Psoas muscle (tissue), 8 donors: ENCODE data around the gene MAML3. TPM values are rescaled to one million over a fixed set of nuclear protein-coding genes. Genes with fewer than 3 reads are reported as not detected.
A peak's percentile ranks its signal among the peaks of the same experiment; 100 is the strongest.

Source experiments
- ATAC-seq, 4 donors: fragments of 200-7000 bp; cut with Tn5 transposase; one replicate each; pipeline ENCODE4 v1.9.1; 2020; ENCODE audit warnings: moderate library complexity in 3 of 4, mild to moderate bottlenecking in 2 of 4
- DNase-seq, 2 donors: peaks; one replicate each; pipeline ENCODE4 v3.0.0-alpha.2; 2020
- H3K27ac ChIP-seq: fragments of 200-600 bp; one replicate; pipeline ENCODE4 v1.8.0; 2022
- H3K27me3 ChIP-seq, 3 donors: fragments of 200-600 bp in 1 of 3; one replicate each; pipeline versions ENCODE4 v1.6.1 to v1.8.0; 2013 to 2022; ENCODE audit warnings: low read length in 2 of 3, mild to moderate bottlenecking in 2 of 3, moderate library complexity in 1 of 3; ENCODE audit not compliant: insufficient read depth in 3 of 3
- H3K36me3 ChIP-seq, 2 donors: fragments of 200-600 bp in 1 of 2; one replicate each; pipeline versions ENCODE4 v1.6.1 to v1.8.0; 2013 to 2022; ENCODE audit warnings: low read depth in 1 of 2, mild to moderate bottlenecking in 1 of 2, moderate library complexity in 1 of 2; ENCODE audit not compliant: insufficient read depth in 1 of 2
- H3K4me1 ChIP-seq: fragments of 200-600 bp; one replicate; pipeline ENCODE4 v1.8.0; 2022
- H3K4me3 ChIP-seq: fragments of 200-600 bp; one replicate; pipeline ENCODE4 v1.8.0; 2022; ENCODE audit warnings: mild to moderate bottlenecking
- H3K9me3 ChIP-seq: fragments of 200-600 bp; one replicate; pipeline ENCODE4 v1.8.0; 2022
- CTCF ChIP-seq: fragments of 200-600 bp; IDR thresholded peaks from one replicate; pipeline ENCODE4 v1.8.0; 2022; ENCODE audit warnings: antibody characterized with exemption
- WGBS, 3 donors: extraction: QIAGEN DNeasy Blood & Tissue Kit; methylation state at CpG; one replicate each; pipeline versions ENCODE4 v1.1.6 to v1.1.7; 2013; 5-methylcytosine and 5-hydroxymethylcytosine counted together
- intact Hi-C, 2 donors: fragments of 100-400 bp; cut with DNase I; formaldehyde crosslinking; loops; one replicate each; pipeline versions ENCODE4 v1.11.0 to v1.14.2; 2022
- polyA plus RNA-seq, 3 donors: library from polyadenylated mRNA; stranded (reverse); fragments of 200-250 nt; gene quantifications; one replicate each; pipeline ENCODE4 v1.2.3, GENCODE V29; 2013
- total RNA-seq, 4 donors: library from RNA; stranded (reverse); fragmentation: NEBNext Ultra II Directional in 2 of 4; extraction: Animal tissue kit (Norgen Biotek cat#: 25700) in 2 of 4; gene quantifications; one replicate each; pipeline versions ENCODE4 v1.2.1 to v1.2.4, GENCODE V29; 2021 to 2023
- donor health status: healthy with polysubstance abuse.
- donor health status: DM: no; HTN: no; CAD: no; lungs with moderate emphysema.
- donor health status: Bipolar disorder and iron deficiency.
- donor health status: healthy.
- donor health status: DM: yes; HTN: yes; CAD: no.
- donor health status: DM: no; HTN: no; CAD: no.
- donor health status: DM: no; HTN: no; CAD: no.
- donor health status: DM: yes; HTN: yes; CAD: no.

The MAML3 gene
- total and polyA plus RNA-seq, 7 donors = 0.43 to 2.7 (median 0.74) TPM

- DNase-seq = no peak
- no peak overlapping the region for H3K4me3 ChIP-seq
- no peak for TF ChIP-seq CTCF
- WGBS, 3 donors = 73 to 77% (median 74%) methylated on average over 6 of the region's 6 CpGs
- ATAC-seq = no peak
- H3K9me3 ChIP-seq = no peaks in the 10 kb centered on the region
- H3K27me3 ChIP-seq = no peaks in the 10 kb centered on the region
- H3K4me1 ChIP-seq = peaks cover 37% of the 10 kb centered on the region
- intact Hi-C loops = loop anchor here in 1 of 2 donors (5.0 kb wide), 1 partner anchor 572 kb away; no protein-coding TSS in a partner anchor
- H3K27ac ChIP-seq = no peak overlapping the region
- peaks cover 0 to 12% of the 10 kb centered on the region in 2 donors for H3K36me3 ChIP-seq
Measured at GRCh38 chr4:139669890-139670289, 484.1 kb downstream of the MAML3 start.

GRCh38 chr4:139669335-139669734, 484.6 kb downstream of the MAML3 start:
- DNase-seq = no peak
- Histone ChIP-seq H3K36me3 (peaks cover 0 to 12% of the 10 kb centered on the region in 2 donors), H3K4me3 (no peak overlapping the region), H3K27me3 (no peaks in the 10 kb centered on the region), H3K27ac (no peak overlapping the region), H3K4me1 (peaks cover 41% of the 10 kb centered on the region), H3K9me3 (no peaks in the 10 kb centered on the region)
- 72 to 89% (median 82%) methylated on average over 6 of the region's 6 CpGs for WGBS, 3 donors
- intact Hi-C loops = loop anchor here in 1 of 2 donors (5.0 kb wide), 1 partner anchor 573 kb away; no protein-coding TSS in a partner anchor
- TF ChIP-seq CTCF = no peak
- no peak for ATAC-seq

- no peak for TF ChIP-seq CTCF
- intact Hi-C loops = loop anchor here in 1 of 2 donors (5.0 kb wide), 1 partner anchor 574 kb away; no protein-coding TSS in a partner anchor
- 67 to 80% (median 76%) methylated on average over 4 of the region's 4 CpGs for WGBS, 3 donors
- no peaks in the 10 kb centered on the region for H3K27me3 ChIP-seq
- H3K4me1 ChIP-seq = peaks cover 35% of the 10 kb centered on the region
- H3K36me3 ChIP-seq = peaks cover 0 to 11% of the 10 kb centered on the region in 2 donors
- no peaks in the 10 kb centered on the region for H3K9me3 ChIP-seq
- no peak overlapping the region for H3K4me3 ChIP-seq
- DNase-seq = no peak
- no peak overlapping the region for H3K27ac ChIP-seq
- no peak for ATAC-seq
Measured at GRCh38 chr4:139668658-139669201, 485.3 kb downstream of the MAML3 start.

- ATAC-seq (no peak), DNase-seq (no peak)
- H3K27ac ChIP-seq = peak overlapping the region; percentile 88
- WGBS, 3 donors = 66 to 76% (median 72%) methylated on average over 2 of the region's 2 CpGs
- no peaks in the 10 kb centered on the region for H3K27me3 ChIP-seq
- intact Hi-C loops = loop anchor here in 1 of 2 donors (5.0 kb wide), 1 partner anchor 574 kb away; no protein-coding TSS in a partner anchor
- H3K4me1 ChIP-seq = peaks cover 34% of the 10 kb centered on the region
- peaks cover 0 to 7% of the 10 kb centered on the region in 2 donors for H3K36me3 ChIP-seq
- no peaks in the 10 kb centered on the region for H3K9me3 ChIP-seq
- no peak for TF ChIP-seq CTCF
- H3K4me3 ChIP-seq = peak overlapping the region; percentile 64
Measured at GRCh38 chr4:139668036-139668435, 485.9 kb downstream of the MAML3 start.

Other genes starting within 250 kb of the MAML3 start
- gene SCOC, start 219.5 kb upstream of the MAML3 start, total RNA-seq = 10 to 100 TPM; 23.9 to 31.6 (median 28.5) TPM
- 10 to 100 TPM; 32.6 to 85.9 (median 40.7) TPM for gene SCOC, start 219.5 kb upstream of the MAML3 start, polyA plus RNA-seq